Gastrocnemius medialis (tissue), 4 donors: ENCODE measurements around the gene ASTN2. TPM values are rescaled to one million over a fixed set of nuclear protein-coding genes. Genes with fewer than 3 reads are reported as not detected.

Source experiments
- ATAC-seq, 2 donors: fragments of 150-250 bp; one replicate each; pipeline ENCODE4 v1.9.1; 2016
- DNase-seq, 2 donors: peaks; one replicate each; pipeline ENCODE4 v3.0.0-alpha.2; 2019
- H3K27ac ChIP-seq, 4 donors: fragments of 200-600 bp; sonication (generic); 1 replicate in 1 of 4; 2 replicates in 3 of 4; pipeline ENCODE4 v1.5.1; 2016 to 2018; ENCODE audit warnings: mild to moderate bottlenecking in 2 of 4, moderate library complexity in 1 of 4
- H3K27me3 ChIP-seq, 3 donors: fragments of 200-600 bp; sonication (generic) in 2 of 3; 1 replicate in 1 of 3; 2 replicates in 2 of 3; pipeline versions ENCODE4 v1.5.1 to v1.6.0; 2016 to 2019; ENCODE audit warnings: mild to moderate bottlenecking in 1 of 3, moderate library complexity in 1 of 3
- H3K36me3 ChIP-seq, 2 donors: fragments of 200-600 bp; sonication (generic) in 1 of 2; one replicate each; pipeline ENCODE4 v1.5.1; 2017 to 2018
- H3K4me1 ChIP-seq, 2 donors: fragments of 200-600 bp; sonication (generic) in 1 of 2; one replicate each; pipeline ENCODE4 v1.5.1; 2016 to 2017; ENCODE audit warnings: mild to moderate bottlenecking in 2 of 2
- H3K4me3 ChIP-seq, 4 donors: fragments of 200-600 bp; sonication (generic) in 3 of 4; 1 replicate in 1 of 4; 2 replicates in 3 of 4; pipeline ENCODE4 v1.5.1; 2016 to 2019; ENCODE audit warnings: mild to moderate bottlenecking in 2 of 4
- H3K9me3 ChIP-seq, 3 donors: fragments of 200-600 bp; sonication (generic) in 2 of 3; 1 replicate in 1 of 3; 2 replicates in 2 of 3; pipeline ENCODE4 v1.5.1; 2016 to 2019
- CTCF ChIP-seq, 5 experiments: fragments of 450-650 bp in 3 of 5; fragments of 200-600 bp in 2 of 5; sonication (generic) in 2 of 5; IDR thresholded peaks in 4 of 5; conservative IDR thresholded peaks in 1 of 5; 1 replicate in 4 of 5; 2 replicates in 1 of 5; pipeline ENCODE4 v1.5.1; 2016 to 2019; ENCODE audit warnings: antibody characterized with exemption in 5 of 5, mild to moderate bottlenecking in 3 of 5, moderate library complexity in 3 of 5
- POLR2A ChIP-seq, 2 donors: fragments of 450-650 bp; IDR thresholded peaks; one replicate each; pipeline ENCODE4 v1.6.1; 2017; ENCODE audit warnings: antibody characterized with exemption in 2 of 2, mild to moderate bottlenecking in 2 of 2, moderate library complexity in 2 of 2
- in situ Hi-C, 4 donors: fragments of 200-750 bp; cut with MboI; loops; one replicate each; pipeline versions ENCODE4 v1.15.0 to v1.8.0; 2017; ENCODE audit warnings: low sequenced_read_pairs in 4 of 4
- intact Hi-C: fragments of 100-400 bp; cut with DNase I; formaldehyde crosslinking; loops from one replicate; pipeline ENCODE4 v1.15.1; 2023; ENCODE audit warnings: low total_unique reads
- total RNA-seq, 4 donors: library from RNA; depleted of rRNA; stranded (reverse); fragments of >200 nt; gene quantifications; one replicate each; pipeline versions ENCODE4 v1.1.0 to v1.2.3, GENCODE V29; 2016

ASTN2 gene
- total RNA-seq, 4 donors from 2014 or later = 2.5 to 4.6 (median 3.7) TPM

DNA sequence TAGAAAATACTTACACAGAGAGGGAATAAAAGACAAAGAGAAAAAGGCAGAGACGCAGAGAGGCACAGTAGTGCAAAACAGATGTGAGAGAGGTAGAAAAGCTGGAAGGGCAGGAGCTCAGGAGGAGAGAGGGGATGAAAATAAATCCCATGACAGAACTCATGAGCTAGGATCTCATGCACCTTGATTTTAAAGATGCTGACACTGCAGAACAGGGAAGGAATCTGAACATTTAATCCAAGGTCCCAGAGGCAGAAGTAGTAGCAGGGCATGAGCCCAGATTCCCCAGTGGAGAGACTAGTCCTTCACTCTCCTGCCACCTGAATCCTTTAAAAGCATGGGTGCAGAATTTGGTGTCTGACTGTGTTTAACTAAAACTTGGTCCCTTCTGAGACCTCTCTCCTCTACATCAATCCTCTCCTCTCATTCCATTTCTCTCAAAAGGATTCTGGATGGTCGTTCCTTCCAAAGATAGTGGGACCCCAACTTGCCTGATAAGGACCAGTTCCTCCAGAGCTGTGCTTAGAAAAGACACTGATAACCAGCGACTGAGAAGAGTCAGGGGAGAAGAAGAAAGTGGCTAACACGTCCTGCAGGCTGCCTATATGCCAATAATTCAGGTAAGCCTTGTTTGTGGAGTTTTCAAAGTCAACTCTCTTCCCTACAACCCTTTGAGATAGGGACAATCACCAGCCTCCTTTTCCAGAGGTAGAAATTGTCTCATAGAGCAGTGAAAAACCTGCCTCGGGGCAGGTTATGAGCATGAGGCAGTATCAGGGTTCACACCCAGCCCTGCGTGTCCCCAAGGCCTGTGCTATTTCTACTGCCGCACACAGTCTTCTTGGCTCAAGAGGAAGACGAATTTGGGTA lies 931.0 kb downstream of the ASTN2 start:
- no peak for DNase-seq
- ATAC-seq = no peak
- in situ Hi-C loops (no loop called here), intact Hi-C loops (no loop called here)
- Histone ChIP-seq H3K4me1 (no peaks in the 10 kb centered on the region), H3K27me3 (no peaks in the 10 kb centered on the region), H3K9me3 (no peaks in the 10 kb centered on the region), H3K36me3 (no peaks in the 10 kb centered on the region), H3K4me3 (no peak overlapping the region), H3K27ac (no peak overlapping the region)
- no peak for TF ChIP-seq POLR2A (IDR thresholded peaks at IDR 0.05)
- no peak for TF ChIP-seq CTCF (IDR thresholded peaks at IDR 0.05 in 4 of 5, conservative IDR thresholded peaks at IDR 0.05 in 1 of 5)

DNA sequence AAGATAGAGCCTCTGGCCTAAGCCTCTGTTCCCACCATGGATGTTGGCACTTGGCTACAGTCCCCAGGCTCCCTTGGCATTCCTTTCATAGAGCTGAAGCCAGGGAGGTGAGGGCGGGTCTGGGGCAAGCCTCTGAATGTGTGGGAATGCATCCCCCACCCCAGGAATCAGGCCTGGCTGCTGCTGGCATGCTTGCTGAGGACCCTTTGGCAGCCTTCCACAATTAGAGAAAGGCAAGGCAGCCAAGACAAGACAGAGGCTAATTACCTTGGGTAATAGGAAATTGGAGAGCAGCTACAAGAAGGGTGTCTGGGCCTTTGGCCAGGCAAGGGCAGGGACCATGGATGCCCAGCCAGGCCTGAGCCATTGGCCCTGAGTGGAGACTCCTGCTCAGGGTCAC lies 932.1 kb downstream of the ASTN2 start:
- no peak for TF ChIP-seq POLR2A (IDR thresholded peaks at IDR 0.05)
- no peak for TF ChIP-seq CTCF (IDR thresholded peaks at IDR 0.05 in 4 of 5, conservative IDR thresholded peaks at IDR 0.05 in 1 of 5)
- in situ Hi-C loops = no loop called here
- ATAC-seq (no peak), DNase-seq (no peak)
- H3K4me3 ChIP-seq = no peak overlapping the region
- no peaks in the 10 kb centered on the region for H3K36me3 ChIP-seq
- no peaks in the 10 kb centered on the region for H3K9me3 ChIP-seq
- H3K27me3 ChIP-seq = no peaks in the 10 kb centered on the region
- intact Hi-C loops = no loop called here
- H3K4me1 ChIP-seq = no peaks in the 10 kb centered on the region
- no peak overlapping the region for H3K27ac ChIP-seq

DNA sequence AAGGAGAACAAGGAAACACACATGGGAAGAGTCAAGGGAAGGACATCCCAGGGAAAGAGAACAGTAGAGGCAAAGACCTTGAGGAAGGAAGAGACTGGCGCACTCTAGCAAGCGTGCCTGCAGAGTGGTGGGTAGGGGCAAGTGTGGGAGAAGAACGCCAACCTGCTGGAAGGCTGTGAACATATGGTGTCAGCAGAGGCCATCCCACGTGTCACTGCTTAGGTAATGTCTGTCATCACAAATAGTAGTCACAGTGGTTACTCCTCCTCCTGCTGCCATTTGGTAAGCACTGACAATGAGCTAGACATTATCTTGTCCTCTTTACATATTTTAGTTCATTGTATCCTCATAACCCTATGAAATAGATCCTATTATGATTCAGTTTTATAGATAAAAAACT lies 934.2 kb downstream of the ASTN2 start:
- intact Hi-C loops (no loop called here), in situ Hi-C loops (no loop called here)
- Histone ChIP-seq H3K27me3 (no peaks in the 10 kb centered on the region), H3K36me3 (no peaks in the 10 kb centered on the region), H3K4me3 (no peak overlapping the region), H3K9me3 (no peaks in the 10 kb centered on the region), H3K27ac (no peak overlapping the region), H3K4me1 (no peaks in the 10 kb centered on the region)
- TF ChIP-seq POLR2A (IDR thresholded peaks at IDR 0.05) (no peak), CTCF (IDR thresholded peaks at IDR 0.05 in 4 of 5, conservative IDR thresholded peaks at IDR 0.05 in 1 of 5) (no peak)
- no peak for ATAC-seq
- DNase-seq = no peak

- intact Hi-C loops (no loop called here), in situ Hi-C loops (no loop called here)
- TF ChIP-seq POLR2A (IDR thresholded peaks at IDR 0.05) (no peak), CTCF (IDR thresholded peaks at IDR 0.05 in 4 of 5, conservative IDR thresholded peaks at IDR 0.05 in 1 of 5) (no peak)
- Histone ChIP-seq H3K4me3 (no peak overlapping the region), H3K9me3 (no peaks in the 10 kb centered on the region), H3K4me1 (no peaks in the 10 kb centered on the region), H3K27ac (no peak overlapping the region), H3K27me3 (no peaks in the 10 kb centered on the region), H3K36me3 (no peaks in the 10 kb centered on the region)
- ATAC-seq (no peak), DNase-seq (no peak)
These were observed 934.9 kb downstream of the ASTN2 start for GRCh38 chr9:116479967-116480366.
